ENCODE data around the gene GTF2F2.

DNA sequence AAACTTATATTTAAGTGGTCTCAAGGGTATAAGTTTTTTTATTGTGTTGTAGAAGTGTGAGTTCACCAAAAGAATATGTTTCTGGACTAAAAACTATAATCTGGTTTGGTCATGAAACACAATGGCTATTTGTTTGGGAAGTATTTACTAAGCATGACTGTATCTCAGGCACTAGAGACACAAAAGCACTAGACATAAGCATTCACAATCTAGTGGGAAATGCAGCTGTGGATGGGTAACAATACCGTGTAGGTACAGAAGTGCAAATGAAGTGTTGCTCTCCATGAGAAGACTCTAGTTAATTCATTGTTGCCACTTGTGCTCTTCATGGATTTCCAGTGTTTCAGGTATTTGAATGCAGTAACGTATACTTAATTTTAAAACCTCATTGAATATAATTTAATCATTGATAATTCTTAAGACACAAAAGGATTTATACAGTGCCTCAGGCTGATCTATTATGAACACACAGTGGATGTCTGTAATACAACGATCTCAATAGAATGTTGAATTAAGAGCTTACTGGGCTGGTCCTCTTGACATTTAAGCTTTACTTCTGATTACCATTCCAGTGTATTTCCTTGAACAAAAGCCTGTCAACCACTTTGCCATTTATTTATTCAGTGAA lies 169.7 kb downstream of the GTF2F2 start:
- no peak for TF ChIP-seq EP300 (IDR thresholded peaks at IDR 0.05)
- TF ChIP-seq CTCF (IDR thresholded peaks at IDR 0.05): no peak
- TF ChIP-seq POLR2AphosphoS5 (IDR thresholded peaks at IDR 0.05): no peak
- TF ChIP-seq POLR2A (IDR thresholded peaks at IDR 0.05): no peak
